A673 (cell line): Measurements from ENCODE around the gene SYNPO2L. TPM values are rescaled to one million over a fixed set of nuclear protein-coding genes. Genes with fewer than 3 reads are reported as not detected.

Experiments
- BruUV-seq: library from RNA; stranded (reverse); fragments of 400-500 nt; replicated peaks from 2 replicates; lab custom pipeline; 2021; lab: Mats Ljungman, UMichigan
- CTCF ChIA-PET: fragments of 300-600 bp; sonication (Branson Sonifier 250); formaldehyde crosslinking; loops from one replicate; lab custom pipeline; 2022; ENCODE audit warnings: antibody characterized with exemption; lab: Charles Lee
- POLR2A ChIA-PET: fragments of 300-600 bp; sonication (Branson Sonifier 250); formaldehyde crosslinking; loops from one replicate; lab custom pipeline; 2022; ENCODE audit warnings: antibody characterized with exemption; ENCODE audit not compliant: low non-redundant PET; lab: Charles Lee
- DNase-seq: peaks from one replicate; pipeline ENCODE4 v3.0.0-alpha.2; 2015; ENCODE audit warnings: low spot score
- H3K27ac ChIP-seq: fragments of 200-600 bp; sonication (generic); 2 replicates; pipeline ENCODE4 v1.5.1; 2016; ENCODE audit warnings: mixed run types, low read depth, mild to moderate bottlenecking, mixed read lengths, antibody characterized with exemption, low read length; ENCODE audit not compliant: poor library complexity, severe bottlenecking
- H3K27me3 ChIP-seq: fragments of 200-600 bp; sonication (generic); replicated peaks from 2 replicates; pipeline ENCODE4 v1.6.1; 2017; ENCODE audit warnings: mixed run types, low read depth, mild to moderate bottlenecking, mixed read lengths, antibody characterized with exemption, low read length; ENCODE audit not compliant: insufficient read depth, poor library complexity
- H3K36me3 ChIP-seq: fragments of 200-600 bp; sonication (generic); 2 replicates; pipeline ENCODE4 v1.6.1; 2016; ENCODE audit warnings: mixed run types, mild to moderate bottlenecking, mixed read lengths, antibody characterized with exemption, low read length; ENCODE audit not compliant: insufficient read depth, poor library complexity, severe bottlenecking
- H3K4me1 ChIP-seq: fragments of 200-600 bp; sonication (generic); 2 replicates; pipeline ENCODE4 v1.6.1; 2017; ENCODE audit warnings: mixed run types, mild to moderate bottlenecking, mixed read lengths, antibody characterized with exemption, low read length; ENCODE audit not compliant: insufficient read depth, poor library complexity, severe bottlenecking
- H3K4me3 ChIP-seq: fragments of 200-600 bp; sonication (generic); 2 replicates; pipeline ENCODE4 v1.5.1; 2016; ENCODE audit warnings: low read depth, mixed run types, mild to moderate bottlenecking, mixed read lengths, low read length; ENCODE audit not compliant: poor library complexity, severe bottlenecking
- H3K9me3 ChIP-seq: fragments of 200-600 bp; sonication (generic); 2 replicates; pipeline ENCODE4 v1.6.1; 2016; ENCODE audit warnings: mixed run types, low read depth, mild to moderate bottlenecking, mixed read lengths, antibody characterized with exemption, low read length; ENCODE audit not compliant: poor library complexity, severe bottlenecking
- EZH2 ChIP-seq: fragments of 200-600 bp; sonication (generic); IDR thresholded peaks from 2 replicates; pipeline ENCODE4 v1.6.1; 2017; ENCODE audit warnings: borderline replicate concordance, low read depth, mild to moderate bottlenecking, mixed read lengths, antibody characterized with exemption, low read length; ENCODE audit not compliant: poor library complexity, severe bottlenecking
- intact Hi-C: fragments of 100-400 bp; cut with micrococcal nuclease; formaldehyde crosslinking; loops from one replicate; pipeline ENCODE4 v1.10.0; 2022; ENCODE audit not compliant: unreplicated experiment
- total RNA-seq: library from RNA; stranded (reverse); gene quantifications from 2 replicates; pipeline ENCODE4 v1.2.3, GENCODE V29; 2021
- TF ChIP-seq, protein P1 (sequence below): fragments of 300-800, 200-600 bp; sonication (generic); conservative IDR thresholded peaks from 2 replicates; pipeline ENCODE4 v1.5.1; 2017; ENCODE audit warnings: low read depth, mild to moderate bottlenecking, antibody characterized with exemption, low read length, moderate library complexity, mixed read lengths

Gene SYNPO2L
- total RNA-seq, 1 experiment from 2014 or later = 0.06 TPM

GRCh38 chr10:73644015-73644743 is 11.7 kb downstream of the SYNPO2L start:
- intact Hi-C loops = loop anchor here (1.0 kb wide), 2 partner anchors 115 to 380 kb away; no protein-coding TSS in a partner anchor
- BruUV-seq = no TSS peak
- Histone ChIP-seq H3K27me3 (no peaks in the 10 kb centered on the region), H3K36me3 (no peaks in the 10 kb centered on the region), H3K9me3 (no peaks in the 10 kb centered on the region), H3K4me3 (no peak overlapping the region), H3K27ac (no peak overlapping the region), H3K4me1 (peaks cover 6% of the 10 kb centered on the region)
- ChIA-PET CTCF (interaction anchor here (0.5 to 2.2 kb wide), 6 partner anchors 18 to 548 kb away, joined by 3 to 10 read pairs (median 5); no protein-coding TSS in a partner anchor), POLR2A (no interaction called here)
- TF ChIP-seq, protein P1, sequence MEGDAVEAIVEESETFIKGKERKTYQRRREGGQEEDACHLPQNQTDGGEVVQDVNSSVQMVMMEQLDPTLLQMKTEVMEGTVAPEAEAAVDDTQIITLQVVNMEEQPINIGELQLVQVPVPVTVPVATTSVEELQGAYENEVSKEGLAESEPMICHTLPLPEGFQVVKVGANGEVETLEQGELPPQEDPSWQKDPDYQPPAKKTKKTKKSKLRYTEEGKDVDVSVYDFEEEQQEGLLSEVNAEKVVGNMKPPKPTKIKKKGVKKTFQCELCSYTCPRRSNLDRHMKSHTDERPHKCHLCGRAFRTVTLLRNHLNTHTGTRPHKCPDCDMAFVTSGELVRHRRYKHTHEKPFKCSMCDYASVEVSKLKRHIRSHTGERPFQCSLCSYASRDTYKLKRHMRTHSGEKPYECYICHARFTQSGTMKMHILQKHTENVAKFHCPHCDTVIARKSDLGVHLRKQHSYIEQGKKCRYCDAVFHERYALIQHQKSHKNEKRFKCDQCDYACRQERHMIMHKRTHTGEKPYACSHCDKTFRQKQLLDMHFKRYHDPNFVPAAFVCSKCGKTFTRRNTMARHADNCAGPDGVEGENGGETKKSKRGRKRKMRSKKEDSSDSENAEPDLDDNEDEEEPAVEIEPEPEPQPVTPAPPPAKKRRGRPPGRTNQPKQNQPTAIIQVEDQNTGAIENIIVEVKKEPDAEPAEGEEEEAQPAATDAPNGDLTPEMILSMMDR = peak; percentile 85
- TF ChIP-seq EZH2 = no peak
- DNase-seq = peak; percentile 81

DNA sequence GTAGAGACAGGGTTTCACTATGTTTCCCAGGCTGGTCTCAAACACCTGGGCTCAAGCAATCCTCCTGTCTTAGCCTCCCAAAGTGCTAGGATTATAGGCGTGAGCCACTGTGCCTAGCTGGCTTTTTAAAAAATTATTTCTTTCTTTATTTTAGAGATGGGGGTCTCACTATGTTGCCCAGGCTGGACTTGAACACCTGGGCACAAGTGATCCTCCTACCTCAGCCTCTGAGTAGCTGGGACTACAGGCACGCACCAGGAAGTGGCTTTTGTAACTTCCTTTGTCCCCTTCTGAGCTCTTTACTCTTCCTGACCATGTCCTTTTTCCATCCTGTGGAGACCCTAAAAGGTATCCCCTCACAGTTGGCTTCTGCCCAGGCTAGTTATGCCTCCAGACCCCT is 12.5 kb downstream of the SYNPO2L start:
- Histone ChIP-seq H3K4me1 (peaks cover 6% of the 10 kb centered on the region), H3K36me3 (no peaks in the 10 kb centered on the region), H3K4me3 (no peak overlapping the region), H3K27me3 (no peaks in the 10 kb centered on the region), H3K9me3 (no peaks in the 10 kb centered on the region), H3K27ac (no peak overlapping the region)
- ChIA-PET POLR2A (interaction anchor here (0.6 kb wide), 1 partner anchor 148 kb away, joined by 10 read pairs; no protein-coding TSS in a partner anchor), CTCF (interaction anchor here (0.5 to 2.2 kb wide), 9 partner anchors 15 to 547 kb away, joined by 3 to 10 read pairs (median 4); no protein-coding TSS in a partner anchor)
- no peak for DNase-seq
- intact Hi-C loops = no loop called here
- BruUV-seq = no TSS peak
- no peak for TF ChIP-seq EZH2
- TF ChIP-seq, protein P1 = no peak

DNA sequence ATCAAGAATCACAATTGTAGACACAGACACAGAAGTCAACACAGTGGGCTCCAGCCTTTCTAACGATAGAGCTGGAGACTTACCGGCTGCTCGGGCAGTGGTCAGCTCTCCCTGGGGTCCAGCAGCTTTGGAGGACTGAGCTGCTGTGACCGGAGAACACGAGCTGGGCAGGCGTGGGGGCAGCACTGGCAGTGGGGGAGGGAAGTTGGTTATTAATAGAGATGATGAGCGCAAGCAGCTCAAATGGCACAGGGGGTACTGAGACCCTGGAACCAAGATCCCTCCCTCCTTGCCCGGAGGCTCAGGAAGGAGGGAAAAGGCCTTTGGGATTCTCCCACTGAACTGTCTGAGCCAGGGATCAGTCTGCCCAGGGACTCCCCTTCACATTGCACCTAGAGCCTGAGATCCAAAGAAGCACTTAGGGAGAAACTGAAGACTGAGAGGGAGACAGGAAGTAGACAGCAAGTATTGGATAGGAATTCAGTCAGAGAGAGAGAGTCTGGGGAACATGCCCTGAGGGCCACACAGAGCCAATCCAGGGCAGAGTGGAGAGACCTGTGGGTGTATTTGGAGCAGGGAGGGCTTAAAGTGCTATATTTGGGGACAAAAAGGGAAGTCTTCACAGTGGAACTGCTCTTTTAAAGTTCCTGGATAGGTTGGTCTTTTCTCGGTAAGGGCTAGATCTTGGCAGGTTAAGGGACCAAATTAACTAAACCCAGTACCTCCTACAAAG is 14.3 kb downstream of the SYNPO2L start, which contains the start of gene MYOZ1:
MYOZ1 (minus strand) TSS at position 147 of the 733 bp plus-strand sequence. CDS start 1,457 bp downstream, outside the sequence.
- no peaks in the 10 kb centered on the region for H3K36me3 ChIP-seq
- CTCF ChIA-PET = interaction anchor here (0.6 kb wide), 1 partner anchor 112 kb away, joined by 12 read pairs; no protein-coding TSS in a partner anchor
- no peaks in the 10 kb centered on the region for H3K9me3 ChIP-seq
- no TSS peak for BruUV-seq
- no peak for TF ChIP-seq EZH2
- TF ChIP-seq, protein P1 = no peak
- H3K27ac ChIP-seq = no peak within 1 kb of the TSS
- H3K4me3 ChIP-seq = no peak within 1 kb of the TSS
- H3K27me3 ChIP-seq = no peaks in the 10 kb centered on the region
- no peaks in the 10 kb centered on the region for H3K4me1 ChIP-seq
- intact Hi-C loops = no loop called here
- POLR2A ChIA-PET = no interaction called here
- no peak for DNase-seq
